Measurements from ENCODE around the gene SLC25A23.
A peak's percentile ranks its signal among the peaks of the same experiment; 100 is the strongest.

Gene SLC25A23

GRCh38 chr19:6480848-6481415 is 21.3 kb upstream of the SLC25A23 start:
- no peak for DNase-seq

GRCh38 chr19:6479836-6480398 is 20.3 kb upstream of the SLC25A23 start:
- no peak for DNase-seq

GRCh38 chr19:6478815-6479214 is 19.2 kb upstream of the SLC25A23 start:
- no peak for DNase-seq

- DNase-seq, result no peak
Measured at GRCh38 chr19:6476896-6477431, 17.4 kb upstream of the SLC25A23 start.

GRCh38 chr19:6476155-6476895 is 16.7 kb upstream of the SLC25A23 start:
- DNase-seq, result peak; percentile 80

GRCh38 chr19:6475321-6476108 is 15.9 kb upstream of the SLC25A23 start:
- DNase-seq, result no peak

GRCh38 chr19:6473647-6474046 is 14.1 kb upstream of the SLC25A23 start:
- no peak for DNase-seq

GRCh38 chr19:6472713-6473112 is 13.1 kb upstream of the SLC25A23 start:
- DNase-seq, result no peak

- DNase-seq, result no peak
Measured at GRCh38 chr19:6471076-6471475, 11.5 kb upstream of the SLC25A23 start.

GRCh38 chr19:6470173-6470572 is 10.6 kb upstream of the SLC25A23 start:
- DNase-seq, result no peak

- DNase-seq, result no peak
Measured at GRCh38 chr19:6467384-6467783, 7.8 kb upstream of the SLC25A23 start.

- DNase-seq, result no peak
Measured at GRCh38 chr19:6466526-6467248, 7.1 kb upstream of the SLC25A23 start.

GRCh38 chr19:6465663-6466062 is 6.1 kb upstream of the SLC25A23 start:
- no peak for DNase-seq

GRCh38 chr19:6465006-6465405 is 5.4 kb upstream of the SLC25A23 start:
- DNase-seq, result no peak

GRCh38 chr19:6464070-6464873 is 4.7 kb upstream of the SLC25A23 start, which contains the start of gene CRB3:
CRB3 (plus strand) TSS chr19:6464271; CDS start chr19:6464702, 431 bp downstream.
- peak; percentile 49 for DNase-seq

GRCh38 chr19:6460099-6460884 is 700 bp upstream of the SLC25A23 start:
- peak; percentile 80 for DNase-seq

- DNase-seq, result no peak
Measured at GRCh38 chr19:6458695-6459261, 814 bp downstream of the SLC25A23 start.

- DNase-seq, result no peak
Measured at GRCh38 chr19:6457958-6458694, 1.5 kb downstream of the SLC25A23 start.

GRCh38 chr19:6455924-6456323 is 3.7 kb downstream of the SLC25A23 start:
- no peak for DNase-seq
